WTC11 (cell line): ENCODE results near the gene SH3GLB2. TPM values are rescaled to one million over a fixed set of nuclear protein-coding genes. Genes with fewer than 3 reads are reported as not detected.

ENCODE experiments used
- ATAC-seq: fragments of 200-7000 bp; cut with Tn5 transposase; 2 replicates; pipeline ENCODE4 v1.10.0; 2021; ENCODE audit warnings: mild to moderate bottlenecking, moderate library complexity
- CTCF ChIA-PET: fragments of 300-600 bp; sonication (Branson Sonifier 250); formaldehyde crosslinking; loops from one replicate; lab custom pipeline; 2021; ENCODE audit warnings: antibody characterized with exemption; lab: Charles Lee
- POLR2A ChIA-PET: fragments of 350-600 bp; sonication (Branson Sonifier 250); formaldehyde crosslinking; loops from one replicate; lab custom pipeline; 2021; ENCODE audit warnings: antibody characterized with exemption; lab: Charles Lee
- DNase-seq: peaks from one replicate; pipeline ENCODE4 v3.0.0; 2021; ENCODE audit warnings: low spot score
- H3K27ac Mint-ChIP-seq: 2 replicates; pipeline ENCODE4 v1.8.0; 2021; ENCODE audit warnings: mixed read lengths
- H3K27me3 Mint-ChIP-seq: 2 replicates; pipeline ENCODE4 v1.8.0; 2021; ENCODE audit warnings: low read depth, mild to moderate bottlenecking, moderate library complexity, mixed read lengths
- H3K36me3 Mint-ChIP-seq: 2 replicates; pipeline ENCODE4 v1.8.0; 2021; ENCODE audit warnings: mixed read lengths
- H3K4me1 Mint-ChIP-seq: 2 replicates; pipeline ENCODE4 v1.8.0; 2022; ENCODE audit warnings: mixed read lengths
- H3K4me3 Mint-ChIP-seq: 2 replicates; pipeline ENCODE4 v1.8.0; 2021; ENCODE audit warnings: mild to moderate bottlenecking, moderate library complexity, mixed read lengths
- H3K9me3 Mint-ChIP-seq: 2 replicates; pipeline ENCODE4 v1.8.0; 2021; ENCODE audit warnings: mixed read lengths
- ARID4B ChIP-seq: sonication (generic); formaldehyde crosslinking; IDR thresholded peaks from 2 replicates; pipeline ENCODE4 v1.8.0; 2023; ENCODE audit warnings: missing genetic modification reagents, mild to moderate bottlenecking, borderline replicate concordance
- ELF4 ChIP-seq: sonication (generic); formaldehyde crosslinking; IDR thresholded peaks from 2 replicates; pipeline ENCODE4 v1.8.1; 2022; ENCODE audit warnings: low read depth, mild to moderate bottlenecking, moderate library complexity, missing genetic modification reagents
- FOXP4 ChIP-seq: sonication (generic); formaldehyde crosslinking; IDR thresholded peaks from 2 replicates; pipeline ENCODE4 v1.8.0; 2022; ENCODE audit warnings: mild to moderate bottlenecking, missing genetic modification reagents
- GABPB1 ChIP-seq: sonication (generic); formaldehyde crosslinking; IDR thresholded peaks from 2 replicates; pipeline ENCODE4 v1.8.1; 2023; ENCODE audit warnings: mild to moderate bottlenecking, missing genetic modification reagents
- HMGA2 ChIP-seq: fragments of 250-450 bp; sonication (Bioruptor Pico); IDR thresholded peaks from 2 replicates; pipeline ENCODE4 v1.4.0; 2021; ENCODE audit warnings: mild to moderate bottlenecking, moderate library complexity
- IRF2 ChIP-seq: sonication (generic); formaldehyde crosslinking; IDR thresholded peaks from 2 replicates; pipeline ENCODE4 v1.8.0; 2022; ENCODE audit warnings: low read depth, missing genetic modification reagents, borderline replicate concordance
- JAZF1 ChIP-seq: fragments of 250-450 bp; sonication (Bioruptor Pico); IDR thresholded peaks from 2 replicates; pipeline ENCODE4 v1.9.0; 2021; ENCODE audit warnings: moderate library complexity, mild to moderate bottlenecking, inconsistent platforms
- NFE2L1 ChIP-seq: sonication (generic); formaldehyde crosslinking; IDR thresholded peaks from 2 replicates; pipeline ENCODE4 v1.8.1; 2023; ENCODE audit warnings: missing genetic modification reagents
- SMAD4 ChIP-seq: sonication (generic); formaldehyde crosslinking; IDR thresholded peaks from 2 replicates; pipeline ENCODE4 v1.8.0; 2022; ENCODE audit warnings: mild to moderate bottlenecking, missing genetic modification reagents
- TCF7 ChIP-seq: sonication (generic); formaldehyde crosslinking; IDR thresholded peaks from 2 replicates; pipeline ENCODE4 v1.8.0; 2022; ENCODE audit warnings: mild to moderate bottlenecking, low read depth, missing genetic modification reagents, moderate library complexity
- TP53 ChIP-seq: sonication (generic); formaldehyde crosslinking; IDR thresholded peaks from 2 replicates; pipeline ENCODE4 v1.8.1; 2023; ENCODE audit warnings: mild to moderate bottlenecking, missing genetic modification reagents
- ZNF219 ChIP-seq: sonication (generic); formaldehyde crosslinking; IDR thresholded peaks from 2 replicates; pipeline ENCODE4 v1.8.0; 2023; ENCODE audit warnings: missing genetic modification reagents, mild to moderate bottlenecking, borderline replicate concordance
- ZNF232 ChIP-seq: sonication (generic); formaldehyde crosslinking; IDR thresholded peaks from 2 replicates; pipeline ENCODE4 v1.8.0; 2022; ENCODE audit warnings: mild to moderate bottlenecking, missing genetic modification reagents
- ZNF317 ChIP-seq: sonication (generic); formaldehyde crosslinking; IDR thresholded peaks from 2 replicates; pipeline ENCODE4 v1.8.1; 2023; ENCODE audit warnings: low read depth, mild to moderate bottlenecking, moderate library complexity, missing genetic modification reagents, borderline replicate concordance
- total RNA-seq: library from RNA; stranded (reverse); gene quantifications from 3 replicates; pipeline ENCODE4 v1.2.3, GENCODE V29; 2021
- TF ChIP-seq, protein P1 (sequence below): sonication (generic); formaldehyde crosslinking; IDR thresholded peaks from 2 replicates; pipeline ENCODE4 v1.8.0; 2022; ENCODE audit warnings: mild to moderate bottlenecking, missing genetic modification reagents
- TF ChIP-seq, protein P2 (sequence below): fragments of 250-450 bp; sonication (Bioruptor Pico); IDR thresholded peaks from 2 replicates; pipeline ENCODE4 v1.9.0; 2021; ENCODE audit warnings: moderate library complexity, mild to moderate bottlenecking, inconsistent platforms, borderline replicate concordance
- TF ChIP-seq, protein P3 (sequence below): sonication (generic); formaldehyde crosslinking; IDR thresholded peaks from 2 replicates; pipeline ENCODE4 v1.8.1; 2023; ENCODE audit warnings: mild to moderate bottlenecking, missing genetic modification reagents, borderline replicate concordance
- TF ChIP-seq, protein P4 (sequence below): fragments of 250-450 bp; sonication (Bioruptor Pico); conservative IDR thresholded peaks from 2 replicates; pipeline ENCODE4 v1.9.0; 2021; ENCODE audit warnings: mild to moderate bottlenecking
- TF ChIP-seq, protein P5 (sequence below): sonication (generic); formaldehyde crosslinking; IDR thresholded peaks from 2 replicates; pipeline ENCODE4 v1.8.0; 2022; ENCODE audit warnings: mild to moderate bottlenecking, missing genetic modification reagents
- TF ChIP-seq, protein P6 (sequence below): sonication (generic); formaldehyde crosslinking; IDR thresholded peaks from 2 replicates; pipeline ENCODE4 v1.8.1; 2022; ENCODE audit warnings: low read depth, mild to moderate bottlenecking, moderate library complexity, missing genetic modification reagents, borderline replicate concordance

Gene SH3GLB2
- total RNA-seq, 1 experiment from 2014 or later: 59.7 TPM

GRCh38 chr9:129064499-129064908 lies 36.4 kb upstream of the SH3GLB2 start:
- no peak for ATAC-seq
- TF ChIP-seq ARID4B (CRISPR knock-in tag) (no peak), ZNF232 (no peak), NFE2L1 (CRISPR knock-in tag) (no peak)
- TF ChIP-seq, protein P1, sequence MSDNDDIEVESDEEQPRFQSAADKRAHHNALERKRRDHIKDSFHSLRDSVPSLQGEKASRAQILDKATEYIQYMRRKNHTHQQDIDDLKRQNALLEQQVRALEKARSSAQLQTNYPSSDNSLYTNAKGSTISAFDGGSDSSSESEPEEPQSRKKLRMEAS: no peak
- DNase-seq: no peak
- CTCF ChIA-PET: no interaction called here
- no peaks in the 10 kb centered on the region for H3K27me3 Mint-ChIP-seq
- POLR2A ChIA-PET: no interaction called here
- no peaks in the 10 kb centered on the region for H3K4me1 Mint-ChIP-seq
- H3K9me3 Mint-ChIP-seq: no peaks in the 10 kb centered on the region
- no peak overlapping the region for H3K27ac Mint-ChIP-seq
- peaks cover 31% of the 10 kb centered on the region for H3K36me3 Mint-ChIP-seq
- no peak overlapping the region for H3K4me3 Mint-ChIP-seq

DNA sequence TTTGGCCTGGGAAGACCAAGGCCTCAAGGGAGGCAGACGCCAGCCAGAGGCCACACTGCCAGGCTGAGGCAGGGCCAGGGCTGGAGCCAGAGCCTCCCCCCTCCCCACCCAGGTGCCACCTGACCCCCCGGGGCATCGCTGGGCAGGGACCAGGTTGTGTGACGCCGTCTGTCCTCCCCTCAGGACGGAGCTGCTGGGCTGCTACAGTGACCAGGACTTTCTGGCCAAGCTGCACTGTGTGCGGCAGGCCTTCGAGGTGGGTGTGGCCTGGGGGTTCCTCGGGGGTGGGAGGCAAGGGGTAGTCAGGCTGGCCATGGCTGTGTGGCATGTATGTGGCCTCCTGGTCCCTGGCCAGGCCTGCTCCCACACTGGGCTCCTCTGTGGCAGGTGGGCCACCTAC lies 34.9 kb upstream of the SH3GLB2 start:
- ATAC-seq: no peak
- ChIA-PET POLR2A (no interaction called here), CTCF (no interaction called here)
- TF ChIP-seq, protein P2, sequence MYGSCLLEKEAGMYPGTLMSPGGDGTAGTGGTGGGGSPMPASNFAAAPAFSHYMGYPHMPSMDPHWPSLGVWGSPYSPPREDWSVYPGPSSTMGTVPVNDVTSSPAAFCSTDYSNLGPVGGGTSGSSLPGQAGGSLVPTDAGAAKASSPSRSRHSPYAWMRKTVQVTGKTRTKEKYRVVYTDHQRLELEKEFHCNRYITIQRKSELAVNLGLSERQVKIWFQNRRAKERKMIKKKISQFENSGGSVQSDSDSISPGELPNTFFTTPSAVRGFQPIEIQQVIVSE: no peak
- TF ChIP-seq ZNF232: no peak
- TF ChIP-seq, protein P3, sequence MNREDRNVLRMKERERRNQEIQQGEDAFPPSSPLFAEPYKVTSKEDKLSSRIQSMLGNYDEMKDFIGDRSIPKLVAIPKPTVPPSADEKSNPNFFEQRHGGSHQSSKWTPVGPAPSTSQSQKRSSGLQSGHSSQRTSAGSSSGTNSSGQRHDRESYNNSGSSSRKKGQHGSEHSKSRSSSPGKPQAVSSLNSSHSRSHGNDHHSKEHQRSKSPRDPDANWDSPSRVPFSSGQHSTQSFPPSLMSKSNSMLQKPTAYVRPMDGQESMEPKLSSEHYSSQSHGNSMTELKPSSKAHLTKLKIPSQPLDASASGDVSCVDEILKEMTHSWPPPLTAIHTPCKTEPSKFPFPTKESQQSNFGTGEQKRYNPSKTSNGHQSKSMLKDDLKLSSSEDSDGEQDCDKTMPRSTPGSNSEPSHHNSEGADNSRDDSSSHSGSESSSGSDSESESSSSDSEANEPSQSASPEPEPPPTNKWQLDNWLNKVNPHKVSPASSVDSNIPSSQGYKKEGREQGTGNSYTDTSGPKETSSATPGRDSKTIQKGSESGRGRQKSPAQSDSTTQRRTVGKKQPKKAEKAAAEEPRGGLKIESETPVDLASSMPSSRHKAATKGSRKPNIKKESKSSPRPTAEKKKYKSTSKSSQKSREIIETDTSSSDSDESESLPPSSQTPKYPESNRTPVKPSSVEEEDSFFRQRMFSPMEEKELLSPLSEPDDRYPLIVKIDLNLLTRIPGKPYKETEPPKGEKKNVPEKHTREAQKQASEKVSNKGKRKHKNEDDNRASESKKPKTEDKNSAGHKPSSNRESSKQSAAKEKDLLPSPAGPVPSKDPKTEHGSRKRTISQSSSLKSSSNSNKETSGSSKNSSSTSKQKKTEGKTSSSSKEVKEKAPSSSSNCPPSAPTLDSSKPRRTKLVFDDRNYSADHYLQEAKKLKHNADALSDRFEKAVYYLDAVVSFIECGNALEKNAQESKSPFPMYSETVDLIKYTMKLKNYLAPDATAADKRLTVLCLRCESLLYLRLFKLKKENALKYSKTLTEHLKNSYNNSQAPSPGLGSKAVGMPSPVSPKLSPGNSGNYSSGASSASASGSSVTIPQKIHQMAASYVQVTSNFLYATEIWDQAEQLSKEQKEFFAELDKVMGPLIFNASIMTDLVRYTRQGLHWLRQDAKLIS (CRISPR knock-in tag): no peak
- no peak for TF ChIP-seq SMAD4 (CRISPR knock-in tag)
- TF ChIP-seq, protein P4, sequence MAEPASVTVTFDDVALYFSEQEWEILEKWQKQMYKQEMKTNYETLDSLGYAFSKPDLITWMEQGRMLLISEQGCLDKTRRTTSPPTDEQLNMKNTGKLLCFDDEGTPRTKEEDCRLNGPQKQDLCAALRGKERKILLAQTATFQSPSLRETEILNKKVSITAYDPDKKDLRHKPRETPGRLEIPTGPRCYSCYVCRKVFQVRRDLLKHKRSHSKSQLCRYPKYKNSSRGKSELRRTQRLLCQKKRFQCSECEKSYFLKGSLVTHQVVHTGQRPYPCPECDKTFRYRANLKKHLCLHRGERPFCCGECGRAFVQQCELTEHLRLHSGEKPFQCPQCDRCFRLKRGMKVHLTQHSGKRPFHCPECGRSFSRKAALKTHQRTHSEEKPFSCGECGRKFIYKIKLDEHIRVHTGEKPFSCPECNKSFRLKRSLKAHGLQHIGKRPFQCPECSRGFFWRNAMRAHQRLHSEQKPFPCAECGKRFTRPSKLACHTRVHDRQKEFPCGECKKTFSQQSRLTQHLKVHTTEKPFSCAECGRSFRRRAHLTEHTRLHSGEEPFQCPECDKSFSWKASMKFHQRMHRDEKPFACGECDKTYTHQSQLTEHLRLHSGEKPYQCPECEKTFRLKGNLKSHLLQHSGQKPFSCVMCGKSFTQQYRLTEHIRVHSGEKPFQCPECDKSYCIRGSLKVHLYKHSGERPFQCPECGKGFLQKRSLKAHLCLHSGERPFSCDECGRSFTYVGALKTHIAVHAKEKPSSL (CRISPR knock-in tag): no peak
- no peak for TF ChIP-seq HMGA2 (CRISPR knock-in tag)
- no peak for TF ChIP-seq FOXP4 (CRISPR knock-in tag)
- no peak for TF ChIP-seq ELF4 (CRISPR knock-in tag)
- no peak for TF ChIP-seq ZNF317 (CRISPR knock-in tag)
- TF ChIP-seq TP53 (CRISPR knock-in tag): no peak
- no peak for TF ChIP-seq TCF7
- TF ChIP-seq ZNF219 (CRISPR knock-in tag): no peak
- no peak for TF ChIP-seq GABPB1 (CRISPR knock-in tag)
- TF ChIP-seq JAZF1 (CRISPR knock-in tag): no peak
- TF ChIP-seq, protein P5, sequence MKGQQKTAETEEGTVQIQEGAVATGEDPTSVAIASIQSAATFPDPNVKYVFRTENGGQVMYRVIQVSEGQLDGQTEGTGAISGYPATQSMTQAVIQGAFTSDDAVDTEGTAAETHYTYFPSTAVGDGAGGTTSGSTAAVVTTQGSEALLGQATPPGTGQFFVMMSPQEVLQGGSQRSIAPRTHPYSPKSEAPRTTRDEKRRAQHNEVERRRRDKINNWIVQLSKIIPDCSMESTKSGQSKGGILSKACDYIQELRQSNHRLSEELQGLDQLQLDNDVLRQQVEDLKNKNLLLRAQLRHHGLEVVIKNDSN: no peak
- TF ChIP-seq, protein P6, sequence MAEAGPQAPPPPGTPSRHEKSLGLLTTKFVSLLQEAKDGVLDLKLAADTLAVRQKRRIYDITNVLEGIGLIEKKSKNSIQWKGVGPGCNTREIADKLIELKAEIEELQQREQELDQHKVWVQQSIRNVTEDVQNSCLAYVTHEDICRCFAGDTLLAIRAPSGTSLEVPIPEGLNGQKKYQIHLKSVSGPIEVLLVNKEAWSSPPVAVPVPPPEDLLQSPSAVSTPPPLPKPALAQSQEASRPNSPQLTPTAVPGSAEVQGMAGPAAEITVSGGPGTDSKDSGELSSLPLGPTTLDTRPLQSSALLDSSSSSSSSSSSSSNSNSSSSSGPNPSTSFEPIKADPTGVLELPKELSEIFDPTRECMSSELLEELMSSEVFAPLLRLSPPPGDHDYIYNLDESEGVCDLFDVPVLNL: no peak
- TF ChIP-seq IRF2: no peak

More for the DNA sequence above, 34.9 kb upstream of the SH3GLB2 start:
- H3K27me3 Mint-ChIP-seq: no peaks in the 10 kb centered on the region
- H3K36me3 Mint-ChIP-seq: peaks cover 23% of the 10 kb centered on the region
- no peaks in the 10 kb centered on the region for H3K9me3 Mint-ChIP-seq
- H3K27ac Mint-ChIP-seq: no peak overlapping the region
- no peak overlapping the region for H3K4me3 Mint-ChIP-seq
- DNase-seq: no peak
- no peaks in the 10 kb centered on the region for H3K4me1 Mint-ChIP-seq
